CD4-positive, alpha-beta T cell treated with Interferon gamma for 1 hour (primary cell): ENCODE results near the gene ZFYVE21.

Experiments
- DNase-seq: peaks from one replicate; pipeline ENCODE4 v3.0.0-alpha.2; 2020

ZFYVE21 gene

DNA sequence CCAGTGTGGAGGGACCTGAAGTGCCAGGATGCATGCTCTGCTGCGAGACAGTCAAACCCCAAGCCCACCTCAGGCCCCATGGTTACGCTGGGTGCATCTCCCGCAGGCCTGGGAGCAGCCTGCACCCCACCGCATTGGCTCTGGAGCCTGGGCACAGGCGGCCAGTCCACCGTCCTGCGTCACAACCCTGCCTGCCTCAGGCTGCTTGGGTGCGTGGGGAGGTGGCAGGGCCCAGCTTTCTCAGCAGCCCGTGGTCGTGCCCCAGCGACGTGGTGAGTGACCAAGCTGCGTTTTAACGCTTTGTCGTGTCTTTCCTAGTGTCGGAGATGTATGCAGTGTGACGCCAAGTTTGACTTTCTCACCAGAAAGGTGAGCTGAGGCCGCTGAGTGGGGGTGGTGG, 10.9 kb downstream of the ZFYVE21 start:
- DNase-seq = no peak

DNA sequence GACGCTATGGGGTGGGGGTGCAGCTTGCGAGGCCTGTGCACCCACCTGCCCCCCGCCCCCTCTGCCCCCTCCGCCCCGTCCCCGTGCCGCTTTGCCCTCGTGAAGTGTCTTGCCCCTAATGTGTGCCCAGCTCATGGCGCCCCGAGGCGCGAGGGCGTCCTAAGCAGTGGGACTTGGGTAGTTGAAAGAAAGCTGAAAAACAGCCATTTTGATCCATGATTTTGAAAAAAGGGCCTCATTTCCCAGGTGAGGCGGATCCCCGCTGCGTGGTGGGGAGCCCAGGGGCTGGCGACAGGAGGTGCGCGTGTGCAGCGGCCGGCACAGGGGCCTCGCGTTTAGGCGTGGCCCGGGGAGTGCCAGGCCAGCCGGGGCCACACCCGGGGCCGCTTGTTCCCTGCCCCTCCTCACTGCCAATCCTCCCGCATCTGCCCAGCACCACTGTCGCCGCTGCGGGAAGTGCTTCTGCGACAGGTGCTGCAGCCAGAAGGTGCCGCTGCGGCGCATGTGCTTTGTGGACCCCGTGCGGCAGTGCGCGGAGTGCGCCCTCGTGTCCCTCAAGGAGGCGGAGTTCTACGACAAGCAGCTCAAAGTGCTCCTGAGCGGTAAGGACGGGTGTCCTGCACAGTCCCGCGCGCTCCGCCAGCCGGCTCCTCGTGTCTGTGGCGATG, 11.8 kb downstream of the ZFYVE21 start:
- DNase-seq = no peak

DNA sequence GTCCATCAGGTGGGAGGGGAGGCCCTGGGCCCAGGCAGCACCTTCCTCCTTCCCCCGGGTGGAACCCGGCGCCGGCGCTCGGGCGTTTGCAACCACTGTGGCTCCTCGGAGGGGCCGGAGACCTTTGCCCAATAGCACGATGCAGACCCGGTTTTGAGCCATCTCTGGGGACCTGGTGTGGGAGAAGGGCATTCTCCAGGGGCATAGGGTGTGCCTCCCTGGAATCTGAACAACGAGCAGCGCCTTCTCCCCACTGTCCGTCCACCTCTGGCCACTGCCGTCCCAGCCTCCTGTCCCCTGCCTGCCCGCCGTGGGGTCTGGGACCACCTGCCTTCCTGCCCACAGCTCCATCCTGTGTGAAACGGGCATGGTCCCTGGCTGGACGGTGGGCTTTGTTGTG, 12.5 kb downstream of the ZFYVE21 start:
- DNase-seq = no peak

- DNase-seq = no peak
These were observed 13.1 kb downstream of the ZFYVE21 start for GRCh38 chr14:103728721-103729120.

GRCh38 chr14:103729496-103730448, 14.2 kb downstream of the ZFYVE21 start:
- no peak for DNase-seq

- no peak for DNase-seq
These were observed 15.0 kb downstream of the ZFYVE21 start for GRCh38 chr14:103730490-103731035.

DNA sequence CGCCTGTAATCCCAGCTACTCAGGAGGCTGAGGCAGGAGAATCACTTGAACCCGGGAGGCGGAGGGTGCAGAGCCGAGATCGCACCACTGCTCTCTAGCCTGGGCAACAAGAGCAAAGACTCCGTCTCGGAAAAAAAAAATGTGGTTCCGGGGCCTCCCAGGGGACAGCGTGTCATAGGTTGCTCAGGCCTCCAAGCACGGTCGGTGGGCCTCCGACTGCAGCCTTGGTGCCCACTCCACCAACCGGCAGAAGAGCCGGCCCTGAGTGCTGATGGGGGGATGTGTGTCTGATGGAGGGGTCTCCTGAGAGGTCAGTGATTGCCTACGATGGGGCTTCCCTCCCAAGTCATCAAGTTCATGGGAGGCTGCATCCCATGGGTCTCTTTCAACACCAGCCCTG, 15.9 kb downstream of the ZFYVE21 start:
- no peak for DNase-seq

DNA sequence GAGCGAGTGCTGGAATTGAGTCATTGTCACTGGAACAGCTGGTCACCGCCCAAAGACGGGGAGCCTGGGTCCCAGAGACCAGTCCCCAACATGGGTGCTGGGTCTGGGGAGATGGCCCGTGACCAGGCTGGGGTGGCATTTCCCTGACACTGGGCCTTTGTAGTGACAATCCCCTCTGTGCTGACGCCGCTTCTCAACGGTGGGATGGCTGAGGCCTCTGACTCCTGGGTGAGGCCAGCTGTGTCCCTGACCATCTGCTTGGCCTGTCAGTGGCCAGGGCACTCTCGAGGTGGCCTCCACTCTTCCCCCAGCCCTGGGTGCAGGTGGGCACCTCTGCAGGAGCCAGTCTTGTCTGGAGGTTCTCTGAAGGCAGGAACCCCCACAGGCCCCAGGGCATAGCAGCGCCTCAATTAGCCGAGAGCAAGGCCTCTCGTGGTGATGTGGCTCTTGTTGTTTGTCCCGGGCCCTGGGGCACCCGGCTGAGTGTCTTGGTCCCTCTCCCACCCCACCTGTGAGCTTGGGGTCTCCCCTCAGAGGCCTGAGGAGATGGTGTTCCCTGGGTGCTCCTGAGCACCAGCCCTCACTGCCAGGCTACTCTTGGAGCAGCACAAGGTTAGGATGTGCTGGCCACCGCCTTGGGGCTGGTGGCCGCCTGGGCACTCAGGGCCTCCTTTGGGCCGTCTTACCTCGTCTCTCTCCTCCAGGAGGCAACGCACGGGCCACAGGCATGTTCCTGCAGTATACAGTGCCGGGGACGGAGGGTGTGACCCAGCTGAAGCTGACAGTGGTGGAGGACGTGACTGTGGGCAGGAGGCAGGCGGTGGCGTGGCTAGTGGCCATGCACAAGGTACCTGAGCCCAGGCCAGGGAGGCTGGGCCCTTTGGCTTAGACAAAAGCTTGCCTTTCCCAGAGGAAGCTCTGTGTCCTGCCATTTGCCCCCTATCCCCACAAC, 16.6 kb downstream of the ZFYVE21 start:
- no peak for DNase-seq

GRCh38 chr14:103732868-103733620, 17.4 kb downstream of the ZFYVE21 start:
- no peak for DNase-seq

DNA sequence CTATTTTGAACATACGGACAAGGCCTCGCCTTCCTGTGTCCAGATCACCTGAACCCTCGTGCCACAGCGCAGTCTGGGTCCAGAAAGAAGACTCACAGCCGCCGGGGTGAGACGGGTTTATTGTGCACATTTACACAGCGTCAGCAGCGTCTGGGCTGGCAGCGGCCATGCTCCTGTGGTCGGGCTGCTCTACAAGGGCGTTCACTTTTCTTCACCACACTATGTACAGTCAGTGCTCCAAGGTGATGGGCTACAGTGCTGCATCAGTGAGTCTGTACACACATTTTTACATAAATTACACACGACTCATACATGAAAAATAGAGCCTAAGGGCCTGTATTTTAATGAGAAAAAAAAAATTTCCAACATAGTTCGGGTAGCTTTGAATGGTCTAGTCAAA, 18.0 kb downstream of the ZFYVE21 start:
- DNase-seq = no peak

DNA sequence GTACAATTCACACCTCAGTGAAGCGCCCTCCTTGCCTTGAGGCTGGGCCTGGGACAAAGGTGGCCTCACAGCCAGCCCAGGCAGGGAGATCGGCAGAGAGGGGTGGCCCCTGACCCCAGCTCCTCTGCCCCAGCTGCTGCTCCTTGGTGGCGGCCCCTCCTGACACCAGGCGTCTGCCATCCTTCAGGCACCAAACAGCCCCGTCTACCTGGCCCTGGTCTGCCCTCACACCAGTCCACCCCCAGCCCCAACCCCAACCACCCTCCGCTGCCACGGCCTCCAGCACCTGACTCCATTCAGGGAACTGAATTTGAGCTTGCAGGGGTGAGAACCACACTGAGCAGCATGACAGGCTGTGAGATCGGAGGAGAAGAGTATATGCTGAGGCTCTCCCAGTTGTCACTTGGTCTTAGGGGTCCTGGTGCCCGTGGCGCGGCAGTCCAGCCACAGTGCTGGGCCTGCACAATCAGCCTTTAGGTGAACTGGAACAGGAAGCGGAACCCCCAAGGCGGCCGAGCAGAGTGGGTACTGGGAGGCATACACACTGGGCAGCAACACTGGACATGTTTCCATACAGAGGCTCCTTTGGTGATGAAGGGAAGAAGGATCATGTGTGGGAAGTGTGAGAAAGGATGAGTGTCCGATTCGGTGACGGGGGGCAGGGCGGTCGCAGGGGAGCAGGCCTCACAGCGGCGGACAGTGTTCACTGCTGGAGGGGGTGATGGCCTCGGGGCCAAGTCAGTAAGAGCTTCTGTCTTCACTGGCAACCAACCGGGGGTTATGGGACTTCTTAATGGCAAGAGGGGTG, 18.7 kb downstream of the ZFYVE21 start:
- no peak for DNase-seq

- DNase-seq = no peak
These were observed 19.4 kb downstream of the ZFYVE21 start for GRCh38 chr14:103735022-103735421.

DNA sequence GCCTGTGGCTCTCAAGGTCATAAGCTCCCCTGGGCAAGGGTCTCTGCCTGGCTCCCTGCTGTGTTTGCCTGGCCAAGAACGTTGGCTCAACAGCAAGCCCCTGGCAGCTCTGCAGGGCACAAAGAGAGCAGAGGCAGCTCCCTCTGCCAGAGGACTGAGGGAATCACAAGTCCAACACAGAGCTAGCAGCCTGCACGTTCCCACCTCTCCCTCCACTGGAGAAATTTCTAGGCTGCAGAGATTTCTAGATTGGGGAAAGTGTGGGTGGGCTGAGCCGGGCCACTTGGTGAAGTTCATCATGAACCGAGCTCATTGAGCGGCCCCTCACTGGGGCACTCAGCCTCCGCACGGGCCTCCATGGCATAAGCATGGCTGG, 19.8 kb downstream of the ZFYVE21 start:
- no peak for DNase-seq

GRCh38 chr14:103735815-103736545, 20.4 kb downstream of the ZFYVE21 start:
- DNase-seq = no peak

DNA sequence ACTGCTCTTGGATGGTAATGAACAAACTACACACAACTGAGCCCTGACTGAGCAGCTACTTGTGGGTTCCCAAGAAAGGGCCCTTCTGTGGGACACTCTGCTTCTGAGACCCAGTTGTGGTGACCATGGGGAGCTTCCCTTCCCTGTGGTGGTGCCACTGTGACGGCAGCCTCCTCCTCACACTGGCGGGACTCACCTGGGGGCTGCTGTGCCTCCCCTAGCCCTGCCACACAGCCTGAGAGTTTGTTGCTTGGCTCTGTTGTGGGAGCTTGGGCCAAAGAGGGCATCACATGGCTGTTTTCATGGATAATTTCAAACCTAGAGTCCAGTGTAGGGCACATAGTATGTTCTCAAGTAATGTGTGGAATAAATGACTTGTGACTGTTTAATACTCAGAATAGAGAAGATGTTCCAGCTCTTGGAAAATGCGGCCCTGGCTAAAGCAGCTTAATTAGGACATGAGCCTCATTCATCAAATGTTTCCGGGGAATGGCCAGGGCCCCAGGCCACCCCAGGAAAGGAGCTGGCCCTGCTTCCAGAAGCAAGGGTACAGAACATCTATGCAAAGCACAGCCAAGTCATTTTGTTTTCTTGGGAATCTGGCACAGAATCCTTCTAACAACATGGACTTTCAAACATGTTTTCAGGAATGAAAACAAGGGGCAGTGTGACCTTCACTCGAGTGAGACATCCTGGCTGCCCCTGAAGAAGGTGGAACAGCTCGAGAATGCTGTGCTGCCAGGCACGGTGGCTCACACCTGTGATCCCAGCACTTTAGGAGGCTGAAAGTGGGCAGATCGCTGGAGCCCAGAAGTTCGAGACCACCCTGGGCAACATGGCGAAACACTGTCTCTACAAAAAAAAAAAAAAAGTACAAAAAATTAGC, 21.2 kb downstream of the ZFYVE21 start:
- DNase-seq = no peak

DNA sequence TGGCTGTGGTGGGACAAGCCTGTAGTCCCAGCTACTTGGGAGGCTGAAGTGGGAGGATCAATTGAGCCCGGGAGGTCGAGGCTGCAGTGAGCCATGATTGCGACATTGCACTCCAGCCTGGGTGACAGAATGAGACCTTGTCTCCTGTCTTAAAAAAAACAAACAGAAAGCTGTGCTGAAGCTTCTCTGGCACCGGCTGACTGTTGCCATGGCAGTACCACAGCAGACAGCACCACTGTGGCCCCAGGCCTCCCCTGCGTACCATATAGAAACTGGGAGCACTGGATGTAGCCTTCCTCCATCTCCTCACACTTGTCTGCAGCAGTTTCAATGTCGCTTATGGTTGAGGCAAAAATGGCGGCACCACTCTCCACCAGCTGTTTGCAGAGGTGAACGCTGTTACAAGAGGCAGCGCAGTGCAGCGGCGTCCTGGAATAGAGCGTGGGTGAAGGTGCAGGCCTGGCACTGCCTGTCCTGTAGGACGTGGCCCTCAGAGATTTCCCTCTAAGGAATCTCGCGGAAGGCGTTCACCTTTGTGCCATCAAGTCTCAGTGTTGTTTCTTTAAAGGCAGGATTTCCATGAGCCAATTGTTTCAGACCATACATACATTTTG, 21.9 kb downstream of the ZFYVE21 start:
- no peak for DNase-seq

DNA sequence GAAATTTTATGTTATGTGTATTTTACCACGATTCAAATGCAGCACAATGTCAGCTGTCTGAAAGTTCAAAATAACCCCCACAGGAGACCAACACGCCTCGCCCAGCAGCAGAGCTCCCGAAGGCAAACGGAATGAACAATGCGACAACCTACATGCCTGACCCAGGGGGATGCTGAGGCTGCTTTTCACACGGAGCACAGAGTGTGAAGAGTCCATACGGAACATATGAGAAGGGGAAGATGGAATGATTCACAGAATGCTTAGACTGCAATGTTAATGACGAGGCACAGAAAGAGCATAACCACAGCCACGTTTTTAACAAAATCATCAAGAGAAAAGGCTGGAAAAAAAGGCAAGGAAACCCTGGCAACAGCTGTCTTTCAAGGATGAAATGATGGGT, 22.6 kb downstream of the ZFYVE21 start:
- DNase-seq = no peak

DNA sequence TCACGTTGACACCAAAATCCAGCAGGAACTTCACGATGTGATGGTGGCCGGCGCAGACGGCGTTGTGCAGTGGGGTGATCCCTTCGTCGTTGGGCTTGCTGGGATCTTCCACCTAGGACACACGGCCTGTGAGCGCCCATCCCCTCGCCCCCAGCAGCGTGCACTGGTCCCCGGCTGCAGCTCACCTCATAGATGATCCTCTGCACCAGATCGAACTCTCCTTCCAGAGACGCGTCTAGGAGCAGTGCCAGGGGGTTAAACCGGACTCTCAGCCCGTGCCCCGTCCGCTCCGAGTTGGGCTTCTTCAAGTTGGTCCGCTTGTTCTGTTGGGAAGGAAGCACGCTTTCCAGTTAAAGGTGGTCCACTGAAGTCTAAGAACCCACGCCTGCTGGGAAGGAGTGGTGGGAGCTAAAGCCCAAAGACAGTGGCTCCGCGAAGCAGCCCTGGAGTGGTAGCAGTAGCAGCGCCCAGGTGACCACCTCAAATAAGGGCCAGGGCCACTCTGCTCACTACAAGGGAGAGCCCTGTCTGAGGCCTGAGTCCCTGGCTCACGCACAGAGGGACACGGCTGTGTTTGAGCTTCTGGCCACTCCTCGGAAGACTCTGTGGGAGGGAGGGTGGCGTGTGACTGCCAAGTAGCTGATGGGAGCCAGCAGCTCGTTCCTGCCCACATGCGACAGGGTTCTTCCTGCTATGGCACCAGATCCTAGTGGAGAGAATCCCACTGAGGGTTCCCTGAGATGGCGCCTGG, 23.3 kb downstream of the ZFYVE21 start:
- DNase-seq = no peak
